Astrocyte (in vitro differentiated cells and primary cell): ENCODE data around the gene MED28.

ENCODE experiments used
- EZH2 ChIP-seq: IDR thresholded peaks from 2 replicates; pipeline ENCODE4 v1.6.1; 2012; ENCODE audit warnings: mild to moderate bottlenecking, low read length, inconsistent platforms; ENCODE audit not compliant: insufficient read depth
- TF ChIP-seq, protein P1 (sequence below): IDR thresholded peaks from 2 replicates; pipeline ENCODE4 v1.5.1; 2011; ENCODE audit warnings: low read depth, mild to moderate bottlenecking, inconsistent platforms, low read length, moderate library complexity; ENCODE audit not compliant: insufficient read depth

DNA sequence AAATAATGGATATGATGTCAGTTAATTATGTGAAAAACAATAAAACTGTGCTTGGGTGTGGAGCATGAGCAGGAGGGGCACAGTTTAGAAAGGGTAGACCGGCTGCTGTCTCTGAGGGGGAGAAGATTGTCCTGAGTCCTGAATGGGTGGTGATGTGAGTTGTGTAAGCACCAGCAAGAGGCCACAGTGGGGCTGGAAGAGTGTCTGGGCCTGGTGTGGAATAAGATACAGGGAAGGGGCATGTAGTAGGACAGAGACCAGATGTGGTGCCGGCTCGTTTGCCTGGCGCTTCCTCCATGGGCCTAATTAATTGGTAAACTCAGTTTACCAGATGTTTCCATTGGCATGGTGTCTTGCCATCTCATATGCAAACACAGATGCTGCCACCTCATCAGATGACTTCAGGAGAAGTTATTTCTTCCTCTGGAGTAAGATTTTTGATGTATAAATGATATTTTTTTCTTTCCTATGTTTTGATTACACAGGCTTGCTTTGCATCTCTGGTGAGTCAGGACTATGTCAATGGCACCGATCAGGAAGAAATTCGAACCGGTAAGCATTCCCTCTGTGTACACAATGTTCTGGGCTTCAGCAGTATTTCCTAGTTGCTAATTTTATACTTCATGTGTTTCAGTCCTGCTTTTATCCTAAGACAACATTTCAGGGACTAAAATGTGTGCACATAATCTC, 5.1 kb downstream of the MED28 start:
- TF ChIP-seq, protein P1, sequence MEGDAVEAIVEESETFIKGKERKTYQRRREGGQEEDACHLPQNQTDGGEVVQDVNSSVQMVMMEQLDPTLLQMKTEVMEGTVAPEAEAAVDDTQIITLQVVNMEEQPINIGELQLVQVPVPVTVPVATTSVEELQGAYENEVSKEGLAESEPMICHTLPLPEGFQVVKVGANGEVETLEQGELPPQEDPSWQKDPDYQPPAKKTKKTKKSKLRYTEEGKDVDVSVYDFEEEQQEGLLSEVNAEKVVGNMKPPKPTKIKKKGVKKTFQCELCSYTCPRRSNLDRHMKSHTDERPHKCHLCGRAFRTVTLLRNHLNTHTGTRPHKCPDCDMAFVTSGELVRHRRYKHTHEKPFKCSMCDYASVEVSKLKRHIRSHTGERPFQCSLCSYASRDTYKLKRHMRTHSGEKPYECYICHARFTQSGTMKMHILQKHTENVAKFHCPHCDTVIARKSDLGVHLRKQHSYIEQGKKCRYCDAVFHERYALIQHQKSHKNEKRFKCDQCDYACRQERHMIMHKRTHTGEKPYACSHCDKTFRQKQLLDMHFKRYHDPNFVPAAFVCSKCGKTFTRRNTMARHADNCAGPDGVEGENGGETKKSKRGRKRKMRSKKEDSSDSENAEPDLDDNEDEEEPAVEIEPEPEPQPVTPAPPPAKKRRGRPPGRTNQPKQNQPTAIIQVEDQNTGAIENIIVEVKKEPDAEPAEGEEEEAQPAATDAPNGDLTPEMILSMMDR: no peak
- no peak for TF ChIP-seq EZH2
